Activated T-cell treated with anti-CD3 and anti-CD28 coated beads, Interleukin-2, amount 50 U/mL, for 24 hours (primary cell): ENCODE results near the gene NUCB1.
"Not testable (repeated sequence)": the region's sequence is repeated elsewhere in the genome, so short reads cannot be mapped to it uniquely, and the experiment has no call there.

Source experiments
- DNase-seq: peaks from one replicate; pipeline ENCODE4 v3.0.0-alpha.2; 2020
- H3K27ac Mint-ChIP-seq: 2 replicates; pipeline ENCODE4 v1.8.0; 2020; ENCODE audit warnings: mild to moderate bottlenecking, mixed read lengths
- H3K27me3 Mint-ChIP-seq: 2 replicates; pipeline ENCODE4 v1.8.0; 2020; ENCODE audit warnings: mixed read lengths
- H3K36me3 Mint-ChIP-seq: 2 replicates; pipeline ENCODE4 v1.8.0; 2020; ENCODE audit warnings: low read depth, mixed read lengths
- H3K4me1 Mint-ChIP-seq: 2 replicates; pipeline ENCODE4 v1.8.0; 2020; ENCODE audit warnings: low read depth, mixed read lengths
- H3K4me3 Mint-ChIP-seq: 2 replicates; pipeline ENCODE4 v1.8.0; 2020; ENCODE audit warnings: mild to moderate bottlenecking, moderate library complexity, mixed read lengths
- H3K9me3 Mint-ChIP-seq: 2 replicates; pipeline ENCODE4 v1.8.0; 2020; ENCODE audit warnings: mixed read lengths

NUCB1 gene

GRCh38 chr19:48909424-48910077, 9.4 kb downstream of the NUCB1 start:
- H3K36me3 Mint-ChIP-seq, result peaks cover 85% of the 10 kb centered on the region
- DNase-seq, H3K4me1 Mint-ChIP-seq, H3K9me3 Mint-ChIP-seq, H3K27me3 Mint-ChIP-seq, H3K4me3 Mint-ChIP-seq, H3K27ac Mint-ChIP-seq: not testable (repeated sequence)

GRCh38 chr19:48910803-48911202, 10.7 kb downstream of the NUCB1 start:
- H3K4me1 Mint-ChIP-seq, result no peaks in the 10 kb centered on the region
- no peak overlapping the region for H3K27ac Mint-ChIP-seq
- peaks cover 80% of the 10 kb centered on the region for H3K36me3 Mint-ChIP-seq
- H3K27me3 Mint-ChIP-seq, result no peaks in the 10 kb centered on the region
- no peak for DNase-seq
- no peak overlapping the region for H3K4me3 Mint-ChIP-seq
- no peaks in the 10 kb centered on the region for H3K9me3 Mint-ChIP-seq

GRCh38 chr19:48913114-48913889, 13.2 kb downstream of the NUCB1 start:
- Mint-ChIP-seq H3K36me3 (peaks cover 74% of the 10 kb centered on the region), H3K4me3 (no peak overlapping the region), H3K9me3 (no peaks in the 10 kb centered on the region), H3K27me3 (no peaks in the 10 kb centered on the region), H3K4me1 (no peaks in the 10 kb centered on the region), H3K27ac (no peak overlapping the region)
- DNase-seq, result no peak

- peaks cover 77% of the 10 kb centered on the region for H3K36me3 Mint-ChIP-seq
- no peak overlapping the region for H3K27ac Mint-ChIP-seq
- H3K4me1 Mint-ChIP-seq, result no peaks in the 10 kb centered on the region
- no peaks in the 10 kb centered on the region for H3K27me3 Mint-ChIP-seq
- H3K4me3 Mint-ChIP-seq, result no peak overlapping the region
- DNase-seq, result no peak
- H3K9me3 Mint-ChIP-seq, result no peaks in the 10 kb centered on the region
These were observed 14.1 kb downstream of the NUCB1 start for GRCh38 chr19:48914181-48914580.

DNA sequence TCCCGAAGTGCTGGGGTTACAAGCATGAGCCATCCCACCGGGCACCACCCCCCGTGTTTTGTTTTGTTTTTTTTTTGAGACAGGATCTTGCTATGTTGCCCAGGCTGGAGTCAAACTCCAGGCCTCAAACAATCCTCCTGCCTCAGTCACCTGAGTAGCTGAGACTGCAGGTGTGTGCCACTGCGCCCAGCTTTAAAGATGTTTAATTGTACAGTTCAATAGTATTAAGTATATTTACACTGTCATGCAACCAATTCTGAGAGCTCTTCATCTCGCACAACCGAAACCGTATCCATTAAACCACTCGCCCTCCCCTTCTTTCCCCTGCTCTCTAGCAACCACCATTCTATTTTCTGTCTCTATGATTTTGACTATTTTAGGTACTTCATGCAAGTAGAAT, 15.6 kb downstream of the NUCB1 start:
- H3K27ac Mint-ChIP-seq, result no peak overlapping the region
- H3K4me1 Mint-ChIP-seq, result no peaks in the 10 kb centered on the region
- no peaks in the 10 kb centered on the region for H3K27me3 Mint-ChIP-seq
- DNase-seq, result no peak
- H3K4me3 Mint-ChIP-seq, result no peak overlapping the region
- no peaks in the 10 kb centered on the region for H3K9me3 Mint-ChIP-seq
- H3K36me3 Mint-ChIP-seq, result peaks cover 69% of the 10 kb centered on the region

DNA sequence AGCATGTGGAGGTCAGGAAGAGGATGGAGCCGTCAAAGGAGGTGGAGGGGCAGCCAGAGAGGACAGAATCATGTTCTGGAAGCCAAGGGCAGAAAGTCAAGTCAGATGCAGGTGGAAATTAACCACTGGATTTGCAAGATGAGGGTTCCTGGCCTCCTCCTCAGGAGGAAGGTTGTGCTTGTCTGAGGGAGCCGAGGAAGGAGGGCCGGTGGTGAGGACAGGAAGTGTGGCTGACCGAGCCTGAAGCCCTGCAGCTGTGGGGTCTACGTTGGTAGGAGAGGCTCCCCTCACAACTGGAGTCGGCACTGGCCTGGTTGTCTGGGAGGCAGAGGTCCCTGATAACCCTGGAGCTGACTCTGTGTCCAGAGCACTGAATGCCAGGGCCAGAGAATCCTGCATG, 18.0 kb downstream of the NUCB1 start:
- DNase-seq, result no peak
- H3K27ac Mint-ChIP-seq, result peak overlapping the region; percentile 3
- no peaks in the 10 kb centered on the region for H3K9me3 Mint-ChIP-seq
- H3K36me3 Mint-ChIP-seq, result peaks cover 65% of the 10 kb centered on the region
- H3K4me1 Mint-ChIP-seq, result no peaks in the 10 kb centered on the region
- no peak overlapping the region for H3K4me3 Mint-ChIP-seq
- H3K27me3 Mint-ChIP-seq, result no peaks in the 10 kb centered on the region

GRCh38 chr19:48918801-48919247, 18.7 kb downstream of the NUCB1 start:
- Mint-ChIP-seq H3K27me3 (no peaks in the 10 kb centered on the region), H3K4me3 (no peak overlapping the region), H3K27ac (no peak overlapping the region), H3K9me3 (no peaks in the 10 kb centered on the region), H3K4me1 (no peaks in the 10 kb centered on the region), H3K36me3 (peaks cover 64% of the 10 kb centered on the region)
- DNase-seq, result no peak

GRCh38 chr19:48919271-48919670, 19.2 kb downstream of the NUCB1 start:
- peaks cover 60% of the 10 kb centered on the region for H3K36me3 Mint-ChIP-seq
- H3K4me3 Mint-ChIP-seq, H3K27ac Mint-ChIP-seq, H3K9me3 Mint-ChIP-seq, H3K4me1 Mint-ChIP-seq, DNase-seq, H3K27me3 Mint-ChIP-seq: not testable (repeated sequence)

- no peaks in the 10 kb centered on the region for H3K9me3 Mint-ChIP-seq
- no peak overlapping the region for H3K4me3 Mint-ChIP-seq
- H3K36me3 Mint-ChIP-seq, result peaks cover 50% of the 10 kb centered on the region
- H3K27me3 Mint-ChIP-seq, result no peaks in the 10 kb centered on the region
- no peaks in the 10 kb centered on the region for H3K4me1 Mint-ChIP-seq
- H3K27ac Mint-ChIP-seq, result no peak overlapping the region
- DNase-seq, result no peak
These were observed 20.8 kb downstream of the NUCB1 start for GRCh38 chr19:48920949-48921348.

DNA sequence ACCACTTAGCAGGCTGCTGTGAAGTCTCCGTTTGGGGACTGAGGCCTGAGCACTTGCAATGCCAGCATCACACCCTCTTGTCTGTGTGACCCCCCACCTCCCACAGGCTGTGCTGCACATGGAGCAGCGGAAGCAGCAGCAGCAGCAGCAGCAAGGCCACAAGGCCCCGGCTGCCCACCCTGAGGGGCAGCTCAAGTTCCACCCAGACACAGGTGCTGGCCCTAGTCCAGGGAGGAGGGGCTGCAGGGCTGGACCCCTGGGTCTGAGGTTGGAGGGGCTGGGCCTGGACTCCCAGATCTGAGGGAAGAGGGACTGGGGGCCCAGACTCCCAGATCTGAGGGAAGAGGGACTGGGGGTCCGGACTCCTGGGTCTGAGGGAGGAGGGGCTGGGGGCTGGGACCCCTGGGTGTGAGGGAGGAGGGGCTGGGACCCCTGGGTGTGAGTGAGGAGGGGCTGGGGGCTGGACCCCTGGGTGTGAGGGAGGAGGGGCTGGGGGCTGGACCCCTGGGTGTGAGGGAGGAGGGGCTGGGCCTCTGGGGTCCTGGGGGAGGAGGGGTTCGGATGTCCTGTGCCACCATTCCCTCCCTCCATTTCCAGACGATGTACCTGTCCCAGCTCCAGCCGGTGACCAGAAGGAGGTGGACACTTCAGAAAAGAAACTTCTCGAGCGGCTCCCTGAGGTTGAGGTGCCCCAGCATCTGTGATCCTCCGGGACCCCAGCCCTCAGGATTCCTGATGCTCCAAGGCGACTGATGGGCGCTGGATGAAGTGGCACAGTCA, 21.8 kb downstream of the NUCB1 start:
- peaks cover 44% of the 10 kb centered on the region for H3K36me3 Mint-ChIP-seq
- H3K27me3 Mint-ChIP-seq, result no peaks in the 10 kb centered on the region
- DNase-seq, result no peak
- no peak overlapping the region for H3K4me3 Mint-ChIP-seq
- H3K9me3 Mint-ChIP-seq, result no peaks in the 10 kb centered on the region
- H3K27ac Mint-ChIP-seq, result no peak overlapping the region
- peaks cover 4% of the 10 kb centered on the region for H3K4me1 Mint-ChIP-seq

- H3K4me3 Mint-ChIP-seq, result no peak overlapping the region
- H3K4me1 Mint-ChIP-seq, result peaks cover 6% of the 10 kb centered on the region
- no peaks in the 10 kb centered on the region for H3K27me3 Mint-ChIP-seq
- DNase-seq, result no peak
- peaks cover 40% of the 10 kb centered on the region for H3K36me3 Mint-ChIP-seq
- H3K9me3 Mint-ChIP-seq, result no peaks in the 10 kb centered on the region
- no peak overlapping the region for H3K27ac Mint-ChIP-seq
These were observed 22.7 kb downstream of the NUCB1 start for GRCh38 chr19:48922548-48923490.

DNA sequence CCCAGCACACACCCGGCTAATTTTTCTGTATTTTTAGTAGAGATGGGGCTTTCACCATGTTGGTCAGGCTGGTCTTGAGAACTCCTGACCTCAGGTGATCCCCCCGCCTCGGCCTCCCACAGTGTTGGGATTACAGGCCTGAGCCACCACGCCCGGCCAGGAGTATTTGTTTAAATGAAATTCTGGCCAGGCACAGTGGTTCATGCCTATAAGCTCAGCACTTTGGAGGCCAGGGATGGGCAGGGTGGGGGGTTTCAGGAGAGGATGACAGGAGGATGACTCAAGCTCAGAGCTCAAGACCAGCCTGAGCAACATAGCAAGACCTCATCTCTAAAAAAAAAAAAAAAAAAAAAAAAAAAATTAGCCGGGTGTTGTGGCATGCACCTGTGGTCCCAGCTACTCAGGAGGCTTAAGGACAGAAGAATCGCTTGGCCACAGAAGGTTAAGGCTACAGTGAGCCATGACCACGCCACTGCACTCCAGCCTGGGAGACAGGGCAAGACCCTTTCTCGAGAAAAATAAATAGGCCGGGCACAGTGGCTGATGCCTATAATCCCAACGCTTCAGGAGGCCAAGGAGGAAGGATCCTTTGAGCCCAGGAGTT, 25.2 kb downstream of the NUCB1 start:
- H3K4me3 Mint-ChIP-seq, result no peak overlapping the region
- H3K27ac Mint-ChIP-seq, result no peak overlapping the region
- no peaks in the 10 kb centered on the region for H3K9me3 Mint-ChIP-seq
- H3K27me3 Mint-ChIP-seq, result no peaks in the 10 kb centered on the region
- H3K4me1 Mint-ChIP-seq, result peaks cover 6% of the 10 kb centered on the region
- DNase-seq, result no peak
- H3K36me3 Mint-ChIP-seq, result peaks cover 25% of the 10 kb centered on the region

DNA sequence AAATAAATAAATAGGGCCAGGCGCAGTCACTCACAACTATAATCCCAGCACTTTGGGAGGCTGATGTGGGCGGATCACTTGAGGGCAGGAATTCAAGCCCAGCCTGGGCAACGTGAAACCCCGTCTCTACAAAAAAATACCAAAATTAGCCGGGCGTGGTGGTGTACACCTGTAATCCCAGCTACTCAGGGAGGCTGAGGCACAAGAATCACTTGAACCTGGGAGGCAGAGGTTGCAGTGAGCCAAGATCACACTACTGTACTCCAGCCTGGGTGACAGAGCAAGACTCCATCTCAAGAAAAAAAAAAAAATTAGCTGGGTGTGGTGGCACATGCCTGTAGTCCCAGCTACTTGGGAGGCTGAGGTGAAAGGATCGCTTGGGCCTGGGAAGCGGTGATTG, 25.8 kb downstream of the NUCB1 start:
- not testable (repeated sequence) for H3K4me3 Mint-ChIP-seq, DNase-seq, H3K4me1 Mint-ChIP-seq, H3K27me3 Mint-ChIP-seq, H3K27ac Mint-ChIP-seq, H3K9me3 Mint-ChIP-seq
- peaks cover 22% of the 10 kb centered on the region for H3K36me3 Mint-ChIP-seq

DNA sequence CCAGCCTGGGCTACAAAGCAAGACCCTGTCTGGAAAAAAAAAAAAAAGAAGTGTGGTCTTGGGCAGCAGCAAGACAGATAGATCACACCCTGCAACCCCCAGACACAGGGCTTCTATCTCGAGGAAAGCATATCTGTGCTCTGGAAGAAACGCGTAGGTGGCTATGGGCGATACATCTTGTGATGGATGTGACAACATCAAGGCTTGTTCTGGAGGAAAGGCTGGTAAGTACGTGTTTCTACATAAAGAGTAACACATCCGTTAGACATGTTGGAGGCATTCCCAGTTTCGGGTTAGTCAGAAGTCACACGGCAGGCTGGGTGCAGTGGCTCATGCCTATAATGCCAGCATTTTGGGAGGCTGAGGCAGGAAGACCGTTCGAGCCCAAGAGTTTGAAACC, 26.8 kb downstream of the NUCB1 start:
- DNase-seq, result peak; percentile 41
- H3K9me3 Mint-ChIP-seq, result no peaks in the 10 kb centered on the region
- peaks cover 14% of the 10 kb centered on the region for H3K36me3 Mint-ChIP-seq
- H3K27me3 Mint-ChIP-seq, result no peaks in the 10 kb centered on the region
- peak overlapping the region; percentile 36 for H3K4me3 Mint-ChIP-seq
- H3K27ac Mint-ChIP-seq, result peak overlapping the region; percentile 63
- H3K4me1 Mint-ChIP-seq, result peaks cover 6% of the 10 kb centered on the region
